Epidermal melanocyte (primary cell): ENCODE measurements around the gene GFI1.
"Not testable (repeated sequence)": the region's sequence is repeated elsewhere in the genome, so short reads cannot be mapped to it uniquely, and the experiment has no call there.

Experiments
- DNase-seq: peaks from one replicate; pipeline ENCODE4 v3.0.0; 2011; ENCODE audit warnings: low spot score; ENCODE audit not compliant: insufficient read length

GFI1 gene

GRCh38 chr1:92486251-92487077 lies at the start of gene GFI1:
Gene GFI1, minus strand, starts transcription at chr1:92486925. Its CDS starts 3,438 bp downstream, at chr1:92483487.
- no peak for DNase-seq

DNA sequence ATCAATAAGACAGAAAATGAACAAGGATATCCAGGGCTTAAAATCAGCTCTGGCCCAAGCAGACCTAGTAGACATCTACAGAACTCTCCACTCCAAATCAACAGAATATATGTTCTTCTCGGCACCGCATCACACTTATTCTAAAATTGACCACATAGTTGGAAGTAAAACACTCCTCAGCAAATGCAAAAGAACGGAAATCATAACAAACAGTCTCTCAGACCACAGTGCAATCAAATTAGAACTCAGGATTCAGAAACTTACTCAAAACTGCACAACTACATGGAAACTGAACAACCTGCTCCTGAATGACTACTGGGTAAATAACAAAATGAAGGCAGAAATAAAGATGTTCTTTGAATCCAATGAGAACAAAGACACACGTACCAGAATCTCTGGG lies 45.6 kb upstream of the GFI1 start:
- not testable (repeated sequence) for DNase-seq

DNA sequence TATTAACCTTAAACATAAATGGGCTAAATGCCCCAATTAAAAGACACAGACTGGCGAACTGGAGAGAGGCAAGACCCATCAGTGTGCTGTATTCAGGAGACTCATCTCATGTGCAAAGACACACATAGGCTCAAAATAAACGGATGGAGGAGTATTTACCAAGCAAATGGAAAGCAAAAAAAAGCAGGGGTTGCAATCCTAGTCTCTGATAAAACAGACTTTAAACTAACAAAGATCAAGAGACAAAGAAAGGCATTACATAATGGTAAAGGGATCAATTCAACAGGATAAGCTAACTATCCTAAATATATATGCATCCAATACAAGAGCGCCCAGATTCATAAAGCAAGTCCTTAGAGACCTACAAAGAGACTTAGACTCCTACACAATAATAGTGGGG lies 45.2 kb upstream of the GFI1 start:
- not testable (repeated sequence) for DNase-seq

DNA sequence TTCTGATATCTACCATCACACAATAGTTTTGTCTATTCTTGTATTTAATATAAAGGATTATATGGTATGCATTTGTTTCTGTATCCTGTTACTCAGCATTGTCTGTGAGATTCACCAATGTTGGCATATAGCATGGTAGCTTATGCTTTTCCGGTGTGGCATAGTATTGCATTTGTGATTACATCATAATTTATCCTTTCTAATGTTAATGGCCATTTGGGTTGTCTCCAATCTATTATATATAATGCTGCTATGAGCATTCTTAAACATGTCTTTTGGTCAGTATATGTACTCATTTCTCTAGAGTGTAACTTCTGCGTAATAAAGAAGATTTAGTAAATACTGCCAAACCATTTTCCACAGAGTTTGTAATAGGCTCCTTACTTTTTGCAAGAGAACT lies 40.9 kb upstream of the GFI1 start:
- DNase-seq: no peak

DNA sequence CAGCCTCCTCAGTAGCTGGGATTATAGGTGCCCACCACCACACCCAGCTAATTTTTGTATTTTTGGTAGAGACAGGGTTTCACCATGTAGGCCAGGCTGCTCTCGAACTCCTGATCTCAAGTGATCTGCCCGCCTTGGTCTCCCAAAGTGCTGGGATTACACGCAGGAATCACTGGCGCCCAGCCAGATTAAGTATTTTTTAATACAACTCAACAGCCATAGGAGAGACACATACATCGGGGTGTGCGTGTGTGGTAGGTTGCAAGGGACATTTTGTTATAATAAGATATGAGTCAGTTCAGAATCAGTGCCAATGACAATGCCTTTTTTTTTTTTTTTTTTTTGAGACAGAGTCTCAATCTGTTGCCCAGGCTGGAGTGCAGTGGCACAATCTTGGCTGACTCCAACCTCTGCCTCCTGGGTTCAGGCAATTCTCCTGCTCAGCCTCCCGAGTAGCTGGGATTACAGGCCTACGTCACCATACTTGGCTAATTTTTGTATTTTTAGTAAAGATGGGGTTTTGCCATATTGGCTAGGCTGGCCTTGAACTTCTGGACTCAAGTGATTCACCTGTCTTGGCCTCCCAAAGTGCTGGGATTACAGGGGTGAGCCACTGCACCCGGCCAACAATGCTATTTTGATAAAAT lies 38.3 kb upstream of the GFI1 start:
- not testable (repeated sequence) for DNase-seq

- no peak for DNase-seq
These were observed 32.3 kb upstream of the GFI1 start for GRCh38 chr1:92519043-92519442.

DNA sequence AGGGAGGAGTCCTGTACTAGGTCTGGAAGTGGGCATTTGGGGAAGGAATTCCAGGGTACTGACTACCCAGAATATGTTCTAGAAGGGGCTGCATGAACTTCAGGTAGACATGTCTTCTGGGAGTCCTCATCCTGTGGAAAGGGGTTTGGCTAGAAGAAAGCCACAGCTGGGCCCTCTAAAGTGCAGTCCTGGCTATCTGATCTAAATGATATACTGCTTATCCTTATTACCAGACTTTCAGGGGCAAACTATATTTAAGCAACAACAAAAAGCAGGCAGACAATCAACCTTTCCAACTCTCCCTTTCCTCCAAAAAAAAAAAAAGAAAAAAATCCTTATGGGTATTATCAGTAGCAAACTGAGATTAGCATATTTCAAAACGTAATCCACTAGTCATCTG lies 29.8 kb upstream of the GFI1 start:
- DNase-seq: no peak

- no peak for DNase-seq
These were observed 29.1 kb upstream of the GFI1 start for GRCh38 chr1:92515796-92516201.

GRCh38 chr1:92511541-92511940 lies 24.8 kb upstream of the GFI1 start:
- DNase-seq: no peak

DNA sequence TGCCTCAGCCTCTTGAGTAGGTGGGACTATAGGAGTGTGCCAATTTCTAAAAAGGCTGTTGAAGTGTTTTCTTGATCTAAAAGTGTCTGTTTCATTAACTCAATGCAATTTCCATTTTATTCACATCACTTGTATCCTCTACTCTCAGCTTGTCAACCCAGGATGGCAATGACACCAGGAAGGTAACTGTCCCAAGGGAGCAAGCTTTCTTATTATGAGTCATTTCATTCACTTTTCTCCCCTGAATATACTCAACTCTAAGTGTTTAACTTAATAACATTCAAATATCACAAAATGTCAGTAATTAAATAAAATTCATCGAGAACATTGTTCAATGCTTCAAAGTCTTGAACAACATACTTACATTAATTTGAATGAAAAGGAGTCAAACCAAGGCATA lies 22.9 kb upstream of the GFI1 start:
- no peak for DNase-seq

GRCh38 chr1:92505015-92505692 lies 18.4 kb upstream of the GFI1 start:
- DNase-seq: no peak

DNA sequence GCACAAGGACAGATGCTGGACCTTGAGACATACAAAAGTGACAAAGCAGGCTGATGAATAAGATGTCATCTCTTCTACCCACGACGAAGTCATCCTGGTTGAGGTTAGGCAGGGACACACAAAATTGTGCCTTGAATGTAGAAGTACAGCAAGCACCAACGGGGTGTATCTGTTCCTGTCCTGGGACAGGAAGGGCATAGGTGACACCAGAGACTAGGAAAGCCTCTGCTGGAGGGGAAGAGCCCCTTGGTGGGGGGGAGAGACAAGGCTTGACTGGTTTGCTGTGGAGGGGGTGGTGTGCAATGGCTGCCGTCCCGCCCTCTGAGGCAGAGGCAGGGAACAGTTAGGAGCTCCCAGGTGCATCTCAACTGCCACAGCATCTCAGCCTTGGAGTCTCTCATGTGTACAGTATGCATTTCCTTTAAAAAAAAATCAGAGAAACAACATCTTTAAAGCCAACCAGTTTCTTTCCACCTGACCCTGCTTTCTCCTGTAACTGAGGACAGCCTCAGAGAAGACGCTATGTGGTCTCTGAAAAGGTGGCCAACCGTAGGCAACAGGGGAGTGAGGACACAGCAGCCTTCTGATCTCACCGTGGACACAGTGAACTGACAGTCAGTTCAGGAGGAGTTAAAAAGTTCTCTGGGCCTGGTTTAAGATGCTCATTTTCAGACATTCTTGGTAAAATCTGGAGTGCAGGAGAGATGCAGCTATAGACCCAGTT lies 17.7 kb upstream of the GFI1 start:
- no peak for DNase-seq

DNA sequence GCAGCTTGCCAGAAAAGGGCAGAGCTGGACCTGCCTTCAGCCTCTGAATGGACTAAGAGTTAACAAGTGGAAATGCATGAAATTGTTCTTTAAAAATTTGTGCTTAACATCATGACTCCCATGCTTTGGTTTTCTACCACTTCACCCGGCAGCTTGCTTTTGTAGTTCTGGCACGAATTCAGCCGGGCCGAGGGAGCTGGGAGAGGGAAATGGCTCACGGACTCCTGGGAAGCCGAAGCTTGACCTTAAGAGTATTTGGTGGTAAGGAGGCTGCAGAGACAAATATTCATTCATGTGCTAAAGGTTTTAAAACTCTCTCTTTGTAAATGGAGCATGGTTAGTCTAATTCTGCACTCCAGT lies 17.2 kb upstream of the GFI1 start:
- no peak for DNase-seq

DNA sequence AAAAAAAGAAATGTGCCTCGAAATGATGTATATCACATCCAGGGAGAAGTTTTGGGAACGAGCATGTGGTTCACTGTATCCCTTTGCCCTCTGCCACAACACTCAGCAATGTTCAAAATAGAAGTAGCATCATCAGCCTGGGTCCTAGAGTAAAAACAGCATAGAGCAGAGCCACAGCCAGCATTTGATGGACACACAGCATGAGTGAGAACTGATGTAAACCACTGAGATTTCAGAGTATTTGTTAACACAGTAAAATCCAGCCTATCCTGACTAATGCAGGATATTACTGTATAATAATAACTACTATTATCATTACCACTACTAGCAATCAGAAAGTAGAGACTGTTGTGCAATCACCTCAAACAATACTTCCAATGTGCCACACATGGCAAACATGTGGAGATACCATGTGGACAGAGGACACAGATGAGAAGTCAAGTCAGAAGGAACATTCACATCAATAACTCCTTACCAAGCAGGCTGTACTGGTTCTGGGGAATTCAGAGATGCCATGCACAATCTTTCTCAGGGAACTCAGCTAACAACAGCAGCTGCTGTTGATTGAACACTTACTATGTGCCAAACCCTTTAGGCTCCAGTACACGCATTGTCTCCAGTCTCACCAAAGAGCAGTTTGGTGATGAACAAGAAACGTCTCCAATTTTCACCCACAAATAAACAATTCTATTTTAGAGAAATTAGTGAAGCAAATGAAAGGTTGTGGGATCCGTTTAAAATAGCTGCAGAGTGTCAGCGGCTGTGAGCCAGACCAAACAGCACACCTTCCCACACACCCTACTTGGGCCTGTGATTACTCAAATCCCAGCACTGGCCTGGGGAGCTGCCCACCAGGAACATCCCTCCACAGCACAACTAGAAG lies 16.6 kb upstream of the GFI1 start:
- no peak for DNase-seq

DNA sequence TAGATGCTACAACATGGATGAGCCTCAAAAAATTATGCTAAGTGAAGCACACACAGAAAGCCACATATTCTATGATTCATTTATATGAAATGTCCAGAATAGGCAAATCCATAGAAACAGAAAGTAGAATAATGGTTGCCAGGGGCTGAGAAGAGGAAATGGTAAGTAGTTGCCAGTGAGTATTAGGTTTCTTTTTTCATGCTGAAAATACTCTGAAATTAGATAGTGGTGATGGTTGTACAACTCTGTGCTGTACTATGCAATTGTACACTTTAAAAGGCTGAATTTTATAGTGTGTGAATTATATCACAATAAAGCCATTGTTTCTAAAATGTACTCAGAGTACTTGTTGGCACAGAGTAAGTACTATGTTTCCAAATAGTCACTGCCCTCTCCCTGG lies 15.5 kb upstream of the GFI1 start:
- DNase-seq: no peak

DNA sequence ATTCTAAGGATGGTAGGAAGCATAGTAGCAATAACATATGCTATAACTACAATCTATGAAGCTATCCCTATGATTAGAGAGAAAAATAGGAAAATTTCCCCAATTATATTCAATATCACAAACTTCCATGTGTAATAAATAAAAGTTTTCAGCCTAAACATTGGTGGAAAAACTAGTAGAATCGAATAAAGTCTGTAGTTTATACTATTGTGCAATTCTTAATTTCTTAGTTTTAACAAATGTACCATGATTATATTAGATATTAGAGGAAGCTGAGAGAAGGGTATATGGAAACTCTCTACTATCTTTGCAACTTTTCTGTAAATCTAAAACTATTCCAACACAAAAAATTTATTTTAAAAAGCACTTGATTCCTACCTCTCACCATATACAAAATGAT lies 13.8 kb upstream of the GFI1 start:
- no peak for DNase-seq

DNA sequence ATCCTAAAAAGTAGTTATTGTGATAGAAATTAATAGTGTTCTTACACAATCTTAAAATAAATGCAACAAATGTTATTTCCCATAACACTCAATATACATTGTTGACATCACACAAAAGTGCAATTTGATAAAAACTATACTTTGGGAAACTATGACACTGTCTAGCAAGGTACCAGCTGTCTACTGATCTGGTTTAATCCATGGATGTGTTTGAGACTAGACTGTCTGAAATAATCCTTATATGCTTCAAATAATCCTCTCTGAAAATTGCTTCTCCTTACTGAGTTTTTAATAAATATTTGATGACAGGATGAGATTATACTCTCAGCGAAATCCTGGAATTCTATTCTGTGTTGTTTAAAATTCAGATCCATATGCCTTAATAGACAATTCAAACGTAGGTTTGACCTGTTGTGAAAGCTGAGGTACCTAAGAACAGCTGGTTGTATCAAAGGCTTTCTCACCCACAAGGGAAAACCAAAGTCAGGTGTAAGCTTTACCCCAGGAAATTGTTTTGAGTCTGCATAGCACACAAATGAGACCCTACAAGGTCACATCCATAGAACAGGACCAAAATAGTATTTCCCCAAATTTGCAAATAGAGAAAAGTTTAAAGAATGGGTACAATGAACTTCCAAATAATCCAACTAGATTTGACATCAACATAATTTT lies 8.8 kb upstream of the GFI1 start:
- DNase-seq: no peak

DNA sequence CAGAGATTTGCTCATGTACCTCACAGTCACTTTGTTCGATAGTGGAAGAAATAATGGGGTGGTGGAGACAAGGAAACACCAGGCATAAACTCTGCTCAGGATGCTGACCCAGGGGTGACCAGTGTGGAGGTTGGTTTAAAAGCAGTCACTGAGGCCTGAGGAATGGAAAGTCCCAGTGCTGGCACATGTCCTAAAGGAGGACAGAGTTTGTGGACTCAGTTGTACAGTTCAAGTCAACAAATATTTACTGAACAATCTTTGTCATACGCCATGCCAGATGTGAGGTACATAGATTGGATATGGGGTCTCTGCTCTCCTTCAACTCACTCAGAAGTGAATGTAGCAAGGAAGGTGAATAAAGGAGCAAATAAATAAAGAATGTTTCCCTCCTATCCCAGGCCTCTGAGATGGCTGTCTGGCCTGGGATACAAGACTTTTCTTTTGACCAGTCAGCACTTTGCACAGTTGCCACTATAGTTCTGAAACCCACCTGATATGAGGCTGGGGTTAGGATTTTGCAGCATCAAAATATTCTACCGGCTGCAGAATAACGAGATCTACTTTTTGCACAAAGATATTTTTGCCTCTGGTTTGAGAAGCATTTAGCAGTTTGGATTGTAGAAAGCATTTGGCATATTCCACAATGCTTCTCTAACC lies 7.9 kb upstream of the GFI1 start:
- DNase-seq: no peak

GRCh38 chr1:92493139-92493538 lies 6.4 kb upstream of the GFI1 start:
- no peak for DNase-seq

GRCh38 chr1:92488832-92489231 lies 2.1 kb upstream of the GFI1 start:
- no peak for DNase-seq
